GM21447 (cell line): ENCODE data around the gene MAN1A1.
"Not testable (repeated sequence)": the region's sequence is repeated elsewhere in the genome, so short reads cannot be mapped to it uniquely, and the experiment has no call there.

ENCODE experiments used
- ATAC-seq: cut with Tn5 transposase; IDR thresholded peaks from one replicate; pipeline ENCODE4 v1.9.1; 2021; ENCODE audit not compliant: unreplicated experiment

Gene MAN1A1

DNA sequence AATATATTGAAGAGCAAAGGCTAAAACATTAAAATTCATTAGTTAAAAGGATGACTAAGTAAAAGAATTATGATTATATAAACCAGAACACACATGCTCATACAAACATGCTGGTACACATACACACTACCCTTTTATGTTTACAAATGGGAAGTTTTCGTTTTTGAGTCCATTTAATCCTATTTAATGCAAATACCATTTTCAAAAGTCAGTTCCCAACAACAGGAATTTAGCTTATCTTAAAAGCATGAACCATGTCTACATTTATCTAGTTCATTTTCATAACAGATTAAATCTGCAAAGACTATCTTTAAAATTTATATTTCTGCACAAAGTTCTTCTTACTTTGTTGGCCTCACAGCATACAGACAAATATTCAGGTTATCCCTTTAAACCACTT, 42.5 kb downstream of the MAN1A1 start:
- ATAC-seq = no peak

- no peak for ATAC-seq
Measured at GRCh38 chr6:119306396-119306968, 43.1 kb downstream of the MAN1A1 start.

DNA sequence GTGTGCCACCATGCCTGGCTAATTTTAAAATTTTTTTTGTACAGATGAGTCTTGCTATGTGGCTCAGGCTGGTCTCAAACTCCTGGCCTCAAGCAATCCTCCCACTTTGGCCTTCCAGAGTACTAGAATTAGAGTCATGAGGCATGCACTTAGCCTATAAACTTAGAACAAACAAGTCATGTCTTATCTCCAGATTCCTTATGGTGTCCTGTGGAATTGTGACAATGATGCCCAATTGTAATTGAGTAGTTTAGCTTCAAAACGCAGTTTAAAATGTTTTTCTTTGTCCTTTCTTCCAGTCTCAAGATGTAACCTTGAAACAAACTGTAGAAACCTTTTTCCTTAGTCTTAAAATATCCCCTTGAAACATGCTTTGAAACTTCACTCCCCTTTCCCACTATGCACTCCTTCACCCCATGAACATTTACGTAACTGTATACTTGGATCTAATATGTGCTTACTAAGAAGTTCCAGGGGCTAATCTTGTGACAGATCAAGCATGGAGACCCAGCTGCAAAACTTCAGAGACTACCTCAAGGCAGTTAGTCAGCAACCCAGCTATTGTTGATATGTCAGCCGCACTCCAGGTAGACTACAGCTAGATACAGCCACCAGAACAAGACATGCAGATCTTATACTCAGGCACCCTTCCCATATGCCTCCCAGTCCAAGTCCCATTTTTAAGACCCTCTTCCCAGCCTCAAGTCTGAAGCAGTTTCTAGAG, 46.2 kb downstream of the MAN1A1 start:
- no peak for ATAC-seq

DNA sequence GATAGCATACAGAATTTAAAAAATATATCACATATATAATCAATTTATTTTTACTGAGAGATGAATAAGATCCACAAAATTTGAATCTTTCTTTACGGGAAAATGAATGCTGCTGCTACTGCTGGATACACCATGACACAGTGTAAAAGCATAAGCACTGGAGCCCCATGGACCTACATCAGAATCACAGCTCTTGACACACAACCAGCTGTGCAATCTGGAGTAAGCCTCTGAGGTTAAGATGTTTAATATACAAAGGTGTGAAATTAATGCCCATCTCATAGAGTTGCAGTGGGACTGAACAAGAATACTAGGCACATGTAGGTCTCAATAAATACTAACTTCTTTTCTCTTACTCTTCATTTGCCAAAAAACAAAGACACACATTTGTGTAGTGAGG, 48.1 kb downstream of the MAN1A1 start:
- ATAC-seq = no peak

DNA sequence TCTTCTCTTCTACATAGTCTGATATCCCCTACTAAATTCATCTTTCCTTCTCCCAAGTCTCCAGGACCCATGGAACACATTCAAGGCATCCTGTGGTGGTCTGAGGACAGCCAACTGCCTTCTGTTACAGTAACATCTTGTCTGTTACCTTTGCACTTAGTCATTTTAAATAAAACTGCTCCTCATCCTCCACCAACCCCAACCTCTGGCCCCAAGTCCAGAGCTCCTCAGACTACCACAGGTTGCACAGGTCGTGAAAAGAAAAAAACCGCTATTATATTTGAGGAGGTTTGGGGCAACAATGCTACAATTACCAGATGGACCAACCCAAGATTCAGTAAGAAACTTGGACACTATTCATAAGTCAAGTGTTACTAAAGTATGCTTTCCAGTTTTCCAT, 49.9 kb downstream of the MAN1A1 start:
- ATAC-seq = no peak

DNA sequence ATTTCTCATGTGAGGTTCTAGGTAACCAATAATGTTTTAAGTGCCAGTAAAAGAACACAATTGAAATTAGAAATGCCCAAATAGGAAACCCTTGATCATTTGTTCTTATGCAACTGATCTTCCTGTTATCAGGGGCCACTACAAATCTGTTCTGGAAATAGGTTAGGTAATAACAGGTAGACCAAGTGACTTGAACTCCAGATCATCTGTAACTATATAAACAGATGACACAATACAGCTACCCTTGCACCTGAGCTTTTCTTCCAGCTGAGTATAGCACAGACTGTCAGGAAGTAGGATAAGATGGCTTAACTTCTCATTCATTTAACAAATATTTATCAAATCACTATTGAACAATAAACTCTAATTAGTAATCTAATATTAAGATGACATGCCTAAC, 52.5 kb downstream of the MAN1A1 start:
- no peak for ATAC-seq

- ATAC-seq = no peak
Measured at GRCh38 chr6:119296036-119297035, 53.2 kb downstream of the MAN1A1 start.

DNA sequence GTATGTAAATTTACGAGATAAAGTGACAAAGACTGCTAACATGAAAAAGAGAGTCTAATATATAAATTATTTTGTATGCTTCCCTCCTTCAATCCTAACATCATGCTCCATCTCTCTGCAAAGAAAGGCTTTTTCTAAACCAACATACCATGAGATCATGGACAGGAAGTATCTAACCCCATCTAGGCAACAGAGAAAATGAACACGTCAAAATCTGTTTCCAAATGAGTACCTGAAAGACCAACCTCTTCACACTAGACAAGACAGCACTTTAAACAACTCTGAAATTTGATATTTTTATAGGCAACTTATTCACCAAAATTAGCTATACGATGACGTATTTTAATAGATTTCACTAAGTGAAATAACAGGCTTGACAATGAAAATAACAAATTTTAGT, 54.6 kb downstream of the MAN1A1 start:
- peak; percentile 70 for ATAC-seq

- not testable (repeated sequence) for ATAC-seq
Measured at GRCh38 chr6:119291060-119291459, 58.5 kb downstream of the MAN1A1 start.

GRCh38 chr6:119290306-119290705, 59.3 kb downstream of the MAN1A1 start:
- ATAC-seq = no peak

GRCh38 chr6:119289651-119290050, 59.9 kb downstream of the MAN1A1 start:
- no peak for ATAC-seq

- ATAC-seq = no peak
Measured at GRCh38 chr6:119285908-119286625, 63.5 kb downstream of the MAN1A1 start.

DNA sequence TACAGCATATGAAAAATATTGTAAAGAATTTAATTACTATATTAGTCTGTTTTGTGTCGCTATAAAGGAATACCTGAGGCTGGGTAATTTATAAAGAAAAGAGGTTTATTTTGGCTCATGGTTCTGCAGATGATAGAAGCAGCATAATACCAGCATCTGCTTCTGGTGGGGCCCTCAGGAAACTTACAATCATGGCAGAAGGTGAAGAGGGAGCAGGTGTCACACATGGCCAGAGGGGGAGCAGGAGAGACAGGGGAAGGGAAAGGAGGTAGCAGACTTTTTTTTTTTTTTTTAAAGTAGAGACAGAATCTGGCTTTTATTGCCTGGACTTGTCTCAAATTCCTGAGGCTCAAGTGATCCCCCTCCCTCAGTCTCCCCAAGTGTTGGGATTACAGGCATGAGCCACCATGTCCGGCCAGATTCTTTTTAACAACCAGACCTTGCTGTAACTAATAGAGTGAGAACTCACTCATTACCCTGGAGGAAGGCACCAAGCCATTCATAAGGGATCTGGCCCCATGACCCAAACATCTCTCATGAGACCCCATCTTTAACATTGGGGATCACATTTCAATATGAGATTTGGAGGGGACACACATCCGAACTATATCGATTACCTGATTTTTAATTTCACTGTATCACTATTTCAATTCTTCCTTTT, 64.6 kb downstream of the MAN1A1 start:
- ATAC-seq = no peak

DNA sequence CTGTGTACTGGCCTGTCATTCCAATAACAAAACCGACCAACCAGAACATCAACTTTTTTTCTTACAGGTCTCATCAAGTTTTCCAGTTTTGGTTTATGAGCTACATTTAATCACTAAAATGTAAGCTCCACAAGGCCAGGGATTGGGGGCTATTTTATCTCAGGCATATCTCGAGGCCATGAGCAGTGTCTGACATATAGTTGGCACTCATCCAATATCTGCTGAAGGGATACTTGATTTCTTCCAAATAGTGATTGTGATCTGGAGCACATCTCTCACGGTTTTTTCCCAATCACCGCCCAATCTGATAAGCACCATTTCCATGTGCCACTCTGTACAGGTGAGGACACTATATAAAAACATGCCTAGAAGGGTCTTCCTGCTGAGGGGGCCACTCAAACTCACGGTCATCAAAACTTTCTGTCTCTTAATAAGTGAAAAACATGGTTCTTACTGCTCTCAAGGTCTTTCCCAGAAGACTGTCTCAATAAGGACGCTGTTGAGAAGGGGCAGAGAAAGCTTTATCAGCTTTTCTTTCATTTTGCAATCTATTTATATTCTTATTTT, 65.5 kb downstream of the MAN1A1 start:
- ATAC-seq = no peak

- ATAC-seq = no peak
Measured at GRCh38 chr6:119283214-119283613, 66.3 kb downstream of the MAN1A1 start.

GRCh38 chr6:119280668-119281067, 68.9 kb downstream of the MAN1A1 start:
- ATAC-seq = no peak

- no peak for ATAC-seq
Measured at GRCh38 chr6:119280080-119280479, 69.5 kb downstream of the MAN1A1 start.

DNA sequence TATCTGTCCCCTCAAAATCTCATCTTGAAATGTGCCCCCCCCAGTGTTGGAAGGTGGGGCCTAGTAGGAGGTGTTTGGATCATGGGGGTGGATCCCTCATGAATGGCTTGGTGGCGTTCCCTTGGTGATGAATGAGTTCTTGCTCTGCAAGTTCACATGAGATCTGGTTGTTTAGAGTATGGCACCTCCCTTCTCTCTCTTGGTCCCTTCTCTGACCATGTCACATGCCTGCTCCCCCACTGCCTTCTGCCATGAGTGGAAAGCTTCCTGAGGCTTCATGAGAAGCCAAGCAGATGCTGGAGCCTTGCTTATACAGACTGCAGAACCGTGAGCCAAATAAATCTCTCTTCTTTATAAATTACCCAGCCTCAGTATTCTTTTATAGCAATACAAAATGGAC, 70.9 kb downstream of the MAN1A1 start:
- no peak for ATAC-seq

DNA sequence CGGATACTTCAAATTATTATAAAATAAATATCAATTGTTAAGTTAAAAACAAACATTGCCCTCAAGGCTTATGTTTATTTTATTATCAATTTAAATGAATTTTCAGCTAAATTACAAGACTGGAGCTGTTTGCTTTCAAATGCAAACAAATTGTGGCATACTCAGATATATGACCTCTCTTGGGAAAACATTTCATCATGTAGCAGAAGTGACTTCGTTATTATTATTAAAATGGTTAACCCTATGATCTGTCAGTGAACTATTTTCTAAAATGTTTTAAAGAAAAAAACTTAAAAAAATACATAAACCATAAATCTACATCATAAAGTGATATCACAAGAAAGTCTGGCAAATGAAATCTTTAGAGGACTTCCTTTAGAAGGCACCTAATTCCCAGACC, 72.5 kb downstream of the MAN1A1 start:
- ATAC-seq = no peak

DNA sequence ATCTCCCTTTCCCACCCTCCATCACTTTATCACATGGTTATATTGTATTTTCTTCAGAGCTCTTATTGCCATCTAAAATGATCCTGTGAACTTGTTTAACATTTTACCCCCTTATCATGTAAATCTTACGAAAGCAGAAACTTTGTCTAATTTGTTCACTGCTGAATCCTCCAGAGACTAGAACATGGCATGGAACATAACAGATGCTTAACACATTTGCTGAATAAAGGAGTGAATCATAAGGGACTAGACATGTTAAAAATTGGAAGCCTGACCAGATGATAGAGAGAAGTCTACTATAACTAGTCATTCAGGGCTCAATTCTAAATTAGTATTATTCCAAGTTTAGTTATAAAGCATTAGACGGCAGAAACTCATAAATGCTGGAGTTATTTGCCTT, 73.3 kb downstream of the MAN1A1 start:
- ATAC-seq = no peak
